Measurements from ENCODE around the gene DRAP1.

The DRAP1 gene

DNA sequence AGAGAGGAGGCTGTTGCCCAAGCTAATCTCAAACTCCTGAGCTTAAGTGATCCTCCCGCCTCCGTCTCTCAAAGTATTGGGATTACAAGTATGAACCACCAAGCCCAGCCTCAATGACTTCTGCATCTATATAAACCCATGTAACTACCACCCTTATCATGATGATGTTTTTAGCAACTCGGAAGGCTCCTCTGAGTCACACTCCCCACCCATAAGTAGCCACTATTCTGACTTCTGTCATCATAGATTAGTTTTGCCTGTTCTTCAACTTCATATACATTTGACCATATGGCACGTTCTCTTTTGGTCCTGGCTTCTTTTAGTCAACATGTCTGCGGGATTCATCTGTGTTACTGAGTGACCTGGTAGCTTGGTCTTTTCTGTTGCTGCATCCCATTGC is 12.6 kb upstream of the DRAP1 start:
- DNase-seq: no peak

GRCh38 chr11:65907878-65908277 is 11.3 kb upstream of the DRAP1 start:
- DNase-seq: no peak

DNA sequence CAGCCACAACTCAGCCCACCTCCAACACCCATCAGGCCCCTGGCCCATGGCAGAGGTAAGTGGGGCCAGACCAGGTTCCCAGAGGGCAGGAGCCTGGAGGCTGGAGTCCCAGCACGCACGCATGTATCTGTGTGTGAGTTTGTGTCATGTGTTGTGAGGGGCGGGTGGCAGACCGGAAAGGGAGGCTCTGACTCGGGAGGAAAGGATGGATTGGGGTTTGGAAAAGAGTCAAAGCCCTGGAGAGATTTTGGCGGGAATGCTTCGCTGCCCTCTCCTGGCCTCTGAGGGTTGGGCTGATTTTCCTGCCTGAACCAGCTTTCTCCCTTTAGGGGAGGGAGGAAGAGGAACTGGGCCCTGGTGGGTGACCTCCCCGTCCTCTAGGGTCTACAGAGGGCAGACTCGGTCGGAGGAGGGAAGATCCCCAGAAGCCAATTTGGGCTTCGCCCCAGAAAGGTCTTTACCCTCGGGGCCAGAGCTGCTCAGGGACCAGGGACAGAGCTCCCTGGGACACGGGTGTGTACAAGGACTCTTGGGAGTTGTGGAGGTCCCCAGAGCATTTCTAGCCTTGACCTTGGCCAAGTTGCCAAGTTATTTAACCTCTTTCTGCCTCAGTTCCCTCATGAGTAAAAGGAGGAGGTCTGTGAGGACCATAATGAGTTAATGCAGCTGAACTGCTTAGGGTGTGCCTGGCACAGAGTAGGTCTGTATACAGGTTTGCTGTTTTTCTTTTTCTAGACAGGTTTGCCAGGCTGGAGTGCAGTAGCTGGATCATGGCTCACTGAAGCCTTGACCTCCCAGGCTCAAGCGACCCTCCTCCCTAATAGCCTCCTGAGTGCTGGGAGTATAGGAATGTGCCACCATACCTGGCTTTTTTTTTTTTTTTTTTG is 7.3 kb upstream of the DRAP1 start:
- peak; percentile 93 for DNase-seq

DNA sequence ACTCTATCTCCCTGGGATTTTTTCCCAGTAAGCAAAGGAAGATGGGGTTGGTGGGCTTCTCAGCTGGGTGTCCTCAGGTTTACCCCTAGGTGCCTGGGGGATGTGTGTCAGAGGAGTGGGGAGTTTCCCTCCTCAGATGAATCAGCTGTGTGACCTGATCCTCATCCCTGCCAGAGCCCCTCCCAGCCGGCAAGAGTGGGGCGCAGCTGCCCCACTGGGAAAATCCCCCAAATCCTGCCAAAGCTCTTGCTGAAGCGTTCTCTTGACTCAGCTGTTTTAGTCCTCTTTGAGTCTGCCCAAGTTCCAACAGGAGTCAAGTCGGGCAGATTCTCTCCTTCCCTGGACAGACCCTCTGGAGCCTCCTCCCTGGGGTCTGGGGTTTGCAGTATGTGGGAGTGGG is 6.4 kb upstream of the DRAP1 start:
- peak; percentile 83 for DNase-seq

- peak; percentile 73 for DNase-seq
These were observed 4.0 kb upstream of the DRAP1 start for GRCh38 chr11:65915101-65915820.

GRCh38 chr11:65915821-65916251 is 3.4 kb upstream of the DRAP1 start:
- DNase-seq: peak; percentile 99

GRCh38 chr11:65916391-65916790 is 2.8 kb upstream of the DRAP1 start:
- no peak for DNase-seq

GRCh38 chr11:65917077-65917433 is 2.2 kb upstream of the DRAP1 start:
- no peak for DNase-seq

GRCh38 chr11:65917434-65918210 is 1.6 kb upstream of the DRAP1 start:
- no peak for DNase-seq

DNA sequence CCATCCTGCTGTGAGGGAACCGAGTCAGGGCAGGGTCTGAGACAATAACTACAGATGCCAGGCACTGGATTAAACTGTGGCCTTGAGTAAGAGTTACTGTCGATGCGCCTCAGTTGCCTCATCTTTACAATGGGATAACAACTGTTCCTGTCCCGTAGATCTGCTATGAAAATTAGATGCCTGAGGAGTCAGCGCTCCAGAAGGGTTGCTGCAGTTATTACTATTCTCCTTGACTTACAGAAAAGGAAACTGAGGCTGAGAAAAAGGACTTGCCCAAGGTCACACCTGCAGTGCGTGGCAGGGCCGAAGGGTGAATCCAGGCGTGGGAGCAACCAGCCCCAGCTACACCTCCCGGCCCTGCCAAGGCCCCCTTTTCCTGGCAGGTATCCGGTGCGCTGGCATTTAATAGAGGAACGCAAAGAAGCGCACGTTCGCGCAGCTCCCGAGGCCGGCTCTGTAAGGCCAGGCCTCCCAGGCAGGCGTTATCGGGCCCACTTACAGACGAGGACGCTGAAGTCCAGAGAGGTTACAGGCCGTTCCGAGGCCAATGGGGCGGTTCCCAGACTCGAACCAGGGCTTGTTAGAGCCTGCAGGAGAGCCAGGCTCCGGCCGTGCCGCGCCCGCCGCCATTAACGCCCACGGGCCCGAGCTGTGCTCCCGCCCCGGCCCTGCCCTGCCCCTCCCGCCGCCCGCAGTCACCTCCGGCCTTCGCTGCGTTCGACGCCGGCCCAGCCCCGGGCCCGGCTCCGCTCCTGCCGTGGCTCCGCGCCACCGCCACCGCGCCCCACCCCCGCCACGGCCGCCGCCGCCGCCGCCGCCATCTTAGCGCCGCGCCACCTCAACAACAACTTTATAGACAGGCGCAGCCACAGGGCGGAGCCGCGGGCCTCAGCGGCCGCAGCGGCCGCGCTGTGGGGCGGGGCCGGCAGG is 750 bp upstream of the DRAP1 start, which contains the start of gene C11orf68:
Gene C11orf68 (minus strand): TSS at position 852 of the 930 bp plus-strand sequence. CDS start 31 bp downstream, at position 821.
- no peak for DNase-seq

DNA sequence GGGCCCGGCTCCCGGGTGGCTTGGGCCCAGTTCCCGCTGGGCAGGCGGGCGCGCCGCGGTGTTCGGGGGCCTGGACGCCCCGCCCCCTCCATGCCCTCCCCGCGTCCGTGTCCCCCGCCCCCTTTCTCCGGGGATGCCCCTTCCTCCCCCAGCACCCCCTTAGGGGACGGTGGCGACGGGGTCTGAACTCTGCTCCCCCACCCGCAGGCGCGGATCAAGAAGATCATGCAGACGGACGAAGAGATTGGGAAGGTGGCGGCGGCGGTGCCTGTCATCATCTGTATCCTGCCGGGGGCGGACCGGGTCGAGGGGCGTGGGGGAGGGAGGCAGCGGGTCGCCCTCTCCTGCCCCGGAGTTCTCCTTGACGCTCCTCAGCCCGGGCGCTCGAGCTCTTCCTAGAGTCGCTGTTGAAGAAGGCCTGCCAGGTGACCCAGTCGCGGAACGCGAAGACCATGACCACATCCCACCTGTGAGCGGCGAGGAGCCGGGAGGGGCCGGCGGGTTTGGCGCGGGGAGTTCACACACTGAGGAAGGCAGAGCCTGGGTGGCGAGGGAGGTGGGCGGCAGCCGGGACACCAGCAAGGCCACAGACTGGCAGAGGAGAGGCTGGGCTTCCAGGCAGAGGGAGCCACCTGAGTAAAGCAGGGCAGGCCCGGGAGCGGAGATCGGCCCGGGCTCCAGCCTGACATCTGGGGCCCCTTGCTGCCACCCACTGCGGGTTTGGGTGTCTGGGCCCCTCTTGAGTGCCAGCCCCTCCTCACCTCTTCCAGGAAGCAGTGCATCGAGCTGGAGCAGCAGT is 546 bp downstream of the DRAP1 start:
- DNase-seq: no peak

- DNase-seq: no peak
These were observed 1.2 kb downstream of the DRAP1 start for GRCh38 chr11:65920372-65920802.

DNA sequence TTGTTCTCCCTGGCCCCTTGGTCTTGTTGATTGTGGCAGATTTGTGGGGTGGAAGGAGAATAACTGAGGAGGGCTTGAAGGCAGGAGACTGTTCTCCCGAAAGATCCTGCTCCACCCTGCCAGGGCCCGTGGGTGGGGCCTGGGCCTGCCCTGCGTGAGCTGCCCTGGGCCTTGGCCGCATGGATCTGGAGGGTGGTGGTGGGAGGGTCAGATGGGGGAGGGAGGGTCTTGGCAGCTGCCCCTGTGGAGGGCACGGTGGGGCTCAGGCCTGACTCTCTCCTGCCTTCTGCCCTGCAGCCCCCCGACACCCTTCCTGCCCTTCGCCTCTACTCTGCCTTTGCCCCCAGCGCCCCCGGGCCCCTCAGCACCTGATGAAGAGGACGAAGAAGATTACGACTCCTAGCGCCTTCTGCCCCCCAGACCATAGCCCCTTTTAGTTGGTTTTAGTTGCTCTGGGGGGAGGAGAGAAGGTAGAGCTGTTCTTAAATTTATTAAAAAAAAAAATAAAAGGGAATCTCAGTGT is 1.9 kb downstream of the DRAP1 start:
- DNase-seq: no peak

DNA sequence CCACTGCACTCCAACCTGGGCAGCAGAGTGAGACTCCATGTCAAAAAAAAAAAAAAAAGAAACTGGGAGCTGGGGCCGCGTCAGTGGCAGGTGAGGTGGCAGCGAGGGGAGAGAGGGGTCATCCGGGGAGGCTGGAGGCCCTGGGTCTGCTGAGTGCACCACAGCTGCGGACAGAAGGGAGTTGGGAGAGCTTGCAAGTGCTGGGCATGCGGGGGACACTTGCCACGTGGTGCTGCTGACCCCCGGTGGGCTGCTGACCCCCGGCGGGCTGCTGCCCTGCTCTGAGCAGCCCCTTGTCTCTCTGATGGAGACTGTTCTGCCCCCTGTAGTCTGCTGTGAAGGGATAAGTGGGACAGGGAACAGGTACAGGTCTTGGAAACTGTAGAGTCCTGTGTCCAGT is 2.6 kb downstream of the DRAP1 start:
- DNase-seq: no peak

DNA sequence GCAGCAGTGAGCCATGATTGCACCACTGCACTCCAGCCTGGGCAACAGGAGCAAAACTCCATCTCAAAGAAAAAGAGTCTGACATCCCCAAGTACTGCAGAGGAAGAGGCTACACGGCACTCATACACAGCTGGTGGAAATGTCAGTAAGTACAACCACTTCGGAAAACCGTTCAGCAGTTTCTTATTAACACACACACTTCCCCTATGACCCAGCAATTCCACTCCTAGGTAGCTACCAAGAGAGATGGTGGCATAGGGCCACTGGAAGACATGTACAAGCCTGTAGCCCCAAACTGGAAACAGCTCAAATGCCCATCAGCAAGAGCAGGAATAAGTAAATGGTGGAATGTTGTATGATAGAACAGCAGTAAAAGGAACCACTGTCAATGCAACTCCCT is 3.3 kb downstream of the DRAP1 start:
- DNase-seq: no peak

DNA sequence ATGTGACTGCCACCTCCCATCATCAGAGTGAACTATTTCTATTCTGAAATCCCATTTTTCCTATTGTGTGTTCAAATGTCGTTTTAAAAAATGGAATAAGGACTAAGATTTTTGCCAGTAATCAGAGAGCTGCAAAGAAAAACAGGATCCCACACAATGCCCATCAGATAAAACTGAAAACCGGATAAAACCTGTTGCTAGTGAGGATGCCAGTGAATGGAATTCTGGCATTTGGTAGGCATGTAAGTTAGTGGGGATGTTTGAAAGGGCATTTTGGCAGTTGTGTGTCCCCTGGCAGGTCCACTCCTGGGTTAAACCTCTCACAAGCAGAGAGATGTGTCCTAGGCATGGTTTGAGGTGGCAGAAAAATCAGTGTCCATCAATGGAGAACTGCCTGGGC is 6.2 kb downstream of the DRAP1 start:
- DNase-seq: no peak

DNA sequence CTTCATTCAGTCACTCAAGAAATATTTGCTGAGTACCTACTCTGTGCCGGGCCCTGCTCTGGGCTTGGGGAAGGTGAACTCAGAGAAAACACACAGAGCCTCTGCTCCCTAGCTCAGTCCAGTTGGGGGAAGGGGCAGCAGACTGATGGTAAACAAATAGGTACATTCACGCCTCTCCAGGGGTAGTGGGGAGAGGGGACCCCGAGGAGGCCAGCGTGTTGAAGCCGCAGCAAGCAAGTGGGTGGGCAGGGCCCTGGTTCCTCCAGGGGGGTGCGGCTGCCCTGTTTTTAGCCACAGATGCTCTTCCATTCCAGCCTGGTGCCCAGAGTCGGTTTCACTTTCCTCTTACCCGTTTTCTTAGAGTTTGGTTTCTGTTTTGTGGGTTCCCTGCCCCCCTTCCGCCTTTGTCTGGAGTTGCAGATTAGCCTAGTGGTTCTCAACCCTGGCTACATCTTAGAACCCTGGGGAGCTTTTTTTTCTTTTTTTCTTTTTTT is 8.7 kb downstream of the DRAP1 start:
- no peak for DNase-seq

- no peak for DNase-seq
These were observed 9.4 kb downstream of the DRAP1 start for GRCh38 chr11:65928667-65929066.

- no peak for DNase-seq
These were observed 12.7 kb downstream of the DRAP1 start for GRCh38 chr11:65931773-65932557.

DNA sequence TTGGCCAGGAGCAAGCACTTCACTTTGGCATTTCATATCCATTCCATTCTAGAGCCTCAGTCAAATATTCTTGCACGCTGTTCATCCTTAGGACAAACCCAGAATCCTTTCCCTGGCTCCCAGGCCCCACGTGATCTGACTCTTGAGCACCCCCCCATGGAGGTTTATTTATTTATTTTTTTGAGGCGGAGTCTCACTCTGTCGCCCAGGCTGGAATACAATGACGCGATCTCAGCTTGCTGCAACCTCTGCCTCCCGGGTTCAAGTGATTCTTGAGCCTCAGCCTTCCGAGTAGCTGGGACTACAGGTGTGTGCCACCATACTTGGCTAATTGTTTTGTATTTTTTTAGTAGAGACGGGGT is 13.3 kb downstream of the DRAP1 start:
- DNase-seq: peak; percentile 27
